Inflammatory macrophage treated with lipopolysaccharide for 4 hours (primary cell): ENCODE measurements around the gene HBG1.
"Not testable (repeated sequence)": the region's sequence is repeated elsewhere in the genome, so short reads cannot be mapped to it uniquely, and the experiment has no call there.

Source experiments
- DNase-seq: peaks from one replicate; pipeline ENCODE4 v3.0.0-alpha.2; 2020

The HBG1 gene

GRCh38 chr11:5249807-5250396, at the start of gene HBG1:
TSS of gene HBG1 (minus strand) at chr11:5249857. CDS start at chr11:5249804, 53 bp downstream.
- DNase-seq, result not testable (repeated sequence)

- DNase-seq, result no peak
These were observed 48.8 kb upstream of the HBG1 start for GRCh38 chr11:5298451-5298850.

- no peak for DNase-seq
These were observed 48.2 kb upstream of the HBG1 start for GRCh38 chr11:5297721-5298323.

DNA sequence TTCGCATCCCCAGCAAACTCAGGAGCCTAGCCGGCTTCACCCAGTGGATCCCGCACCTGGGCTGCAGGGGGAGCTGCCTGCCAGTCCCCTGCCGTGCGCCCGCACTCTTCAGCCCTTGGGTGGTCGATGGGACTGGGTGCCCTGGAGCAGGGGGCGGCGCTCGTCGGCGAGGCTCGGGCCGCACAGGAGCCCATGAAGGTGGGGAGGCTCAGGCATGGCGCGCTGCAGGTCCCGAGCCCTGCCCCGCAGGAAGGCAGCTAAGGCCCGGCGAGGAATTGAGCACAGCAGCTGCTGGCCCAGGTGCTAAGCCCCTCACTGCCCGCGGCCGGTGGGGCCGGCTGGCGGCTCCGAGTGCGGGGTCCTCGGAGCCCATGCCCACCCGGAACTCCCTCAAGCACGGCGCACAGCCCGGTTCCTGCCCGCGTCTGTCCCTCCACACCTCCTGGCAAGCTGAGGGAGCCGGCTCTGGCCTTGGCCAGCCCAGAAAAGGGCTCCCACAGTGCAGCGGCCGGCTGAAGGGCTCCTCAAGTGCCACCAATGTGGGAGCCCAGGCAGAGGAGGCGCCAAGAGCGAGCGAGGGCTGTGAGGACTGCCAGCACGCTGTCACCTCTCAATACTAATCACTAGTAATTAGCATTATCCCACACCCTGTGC, 44.8 kb upstream of the HBG1 start:
- not testable (repeated sequence) for DNase-seq

DNA sequence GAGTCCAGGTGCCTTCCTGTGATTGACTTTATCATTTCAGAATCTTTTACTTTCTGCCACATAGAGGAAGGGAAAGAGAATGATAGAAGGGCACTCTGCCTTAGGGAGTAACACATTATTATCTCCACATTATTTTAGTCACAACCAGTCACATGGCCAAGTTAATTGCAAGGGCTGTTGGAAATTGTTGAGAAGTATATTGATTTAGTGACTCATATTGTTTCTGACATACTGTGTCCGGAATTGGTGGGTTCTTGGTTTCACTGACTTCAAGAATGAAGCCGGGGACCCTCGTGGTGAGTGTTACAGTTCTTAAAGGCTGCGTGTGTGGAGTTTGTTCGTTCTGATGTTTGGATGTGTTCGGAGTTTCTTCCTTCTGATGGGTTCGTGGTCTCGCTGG, 43.4 kb upstream of the HBG1 start:
- DNase-seq, result no peak

GRCh38 chr11:5291207-5291838, 41.7 kb upstream of the HBG1 start:
- peak; percentile 7 for DNase-seq

- DNase-seq, result no peak
These were observed 40.4 kb upstream of the HBG1 start for GRCh38 chr11:5290106-5290505.

DNA sequence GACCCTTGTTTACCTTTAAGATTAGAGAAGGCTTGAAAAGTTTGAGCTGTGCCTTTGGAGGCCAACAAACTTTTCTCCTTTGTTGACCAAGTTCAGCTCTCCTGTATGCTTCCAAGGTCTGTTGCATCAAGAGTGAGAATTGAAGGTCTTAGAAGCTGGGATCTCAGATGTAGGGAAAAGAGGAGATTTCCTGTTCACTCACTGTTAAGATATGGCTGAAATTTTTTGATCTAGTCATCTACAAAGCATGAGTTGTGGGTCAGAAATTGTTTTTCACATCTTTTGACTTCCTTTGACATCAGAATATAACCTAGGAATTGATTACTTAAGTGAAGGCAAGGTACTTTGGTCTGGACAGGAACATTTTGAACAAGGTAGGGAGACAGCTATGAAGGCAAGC, 40.0 kb upstream of the HBG1 start:
- DNase-seq, result no peak

GRCh38 chr11:5288906-5289550, 39.4 kb upstream of the HBG1 start:
- no peak for DNase-seq

GRCh38 chr11:5288108-5288905, 38.6 kb upstream of the HBG1 start:
- no peak for DNase-seq

- DNase-seq, result no peak
These were observed 37.2 kb upstream of the HBG1 start for GRCh38 chr11:5286901-5287300.

DNA sequence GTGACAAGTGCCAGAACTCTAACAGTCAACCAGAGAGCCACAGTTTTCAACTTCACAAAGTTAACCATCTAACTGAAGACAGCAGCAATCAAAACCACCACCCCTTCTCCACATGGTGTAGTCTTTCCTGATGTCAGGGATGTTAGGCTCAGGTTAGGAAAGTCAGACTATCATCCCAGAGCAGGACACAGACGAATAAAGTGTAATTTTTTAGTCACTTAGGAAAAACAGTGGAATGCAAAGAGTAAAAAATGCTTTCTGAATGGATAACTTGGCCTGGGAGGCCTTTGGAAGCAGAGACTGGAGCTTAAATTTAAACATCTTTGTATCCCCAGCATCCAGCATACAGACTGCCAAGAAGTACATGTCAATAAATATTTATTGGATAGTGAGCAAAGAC, 36.7 kb upstream of the HBG1 start:
- DNase-seq, result no peak

- DNase-seq, result no peak
These were observed 36.2 kb upstream of the HBG1 start for GRCh38 chr11:5285703-5286340.

- no peak for DNase-seq
These were observed 35.0 kb upstream of the HBG1 start for GRCh38 chr11:5284637-5285036.

GRCh38 chr11:5283882-5284281, 34.2 kb upstream of the HBG1 start:
- no peak for DNase-seq

GRCh38 chr11:5283086-5283485, 33.4 kb upstream of the HBG1 start:
- no peak for DNase-seq

DNA sequence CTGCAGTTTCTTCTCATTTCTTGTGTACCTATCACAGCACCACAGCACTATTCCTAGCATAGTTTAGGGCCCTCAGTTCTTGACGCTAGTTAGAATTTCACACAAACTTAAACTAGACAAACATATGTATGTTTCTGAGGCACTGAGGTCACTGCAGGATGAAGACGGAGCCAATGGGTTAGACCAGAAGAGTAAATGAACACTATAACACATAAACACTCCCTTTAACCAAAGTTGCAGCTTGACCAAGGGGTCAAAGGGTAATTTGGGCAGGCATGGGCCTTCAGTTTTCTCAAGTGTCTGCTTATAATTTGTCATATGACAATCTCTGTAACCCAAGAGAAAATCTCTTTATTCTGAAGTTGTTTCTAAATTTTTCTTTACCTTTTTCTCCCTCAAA, 33.0 kb upstream of the HBG1 start:
- no peak for DNase-seq

DNA sequence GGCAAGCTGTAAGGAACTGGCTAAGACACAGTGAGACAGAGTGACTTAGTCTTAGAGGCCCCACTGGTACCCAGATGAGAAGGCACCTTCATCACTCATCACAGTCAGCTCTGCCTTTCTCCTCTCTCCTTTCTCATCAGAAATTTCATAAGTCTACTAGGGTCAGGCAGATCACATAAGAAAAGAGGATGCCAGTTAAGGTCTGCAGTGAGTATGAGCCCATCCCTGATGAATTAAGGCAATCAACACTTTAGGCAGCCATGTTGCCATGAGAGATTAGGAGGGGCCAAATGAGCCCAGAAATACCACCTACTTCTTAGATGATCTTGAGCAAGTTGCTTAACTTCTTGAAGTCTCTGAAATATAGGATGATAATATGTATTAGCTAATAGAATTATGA, 31.9 kb upstream of the HBG1 start:
- no peak for DNase-seq

DNA sequence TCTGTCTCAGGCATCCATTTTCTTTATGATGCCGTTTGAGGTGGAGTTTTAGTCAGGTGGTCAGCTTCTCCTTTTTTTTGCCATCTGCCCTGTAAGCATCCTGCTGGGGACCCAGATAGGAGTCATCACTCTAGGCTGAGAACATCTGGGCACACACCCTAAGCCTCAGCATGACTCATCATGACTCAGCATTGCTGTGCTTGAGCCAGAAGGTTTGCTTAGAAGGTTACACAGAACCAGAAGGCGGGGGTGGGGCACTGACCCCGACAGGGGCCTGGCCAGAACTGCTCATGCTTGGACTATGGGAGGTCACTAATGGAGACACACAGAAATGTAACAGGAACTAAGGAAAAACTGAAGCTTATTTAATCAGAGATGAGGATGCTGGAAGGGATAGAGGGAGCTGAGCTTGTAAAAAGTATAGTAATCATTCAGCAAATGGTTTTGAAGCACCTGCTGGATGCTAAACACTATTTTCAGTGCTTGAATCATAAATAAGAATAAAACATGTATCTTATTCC, 31.0 kb upstream of the HBG1 start:
- peak; percentile 86 for DNase-seq

- DNase-seq, result no peak
These were observed 29.9 kb upstream of the HBG1 start for GRCh38 chr11:5279471-5280090.

DNA sequence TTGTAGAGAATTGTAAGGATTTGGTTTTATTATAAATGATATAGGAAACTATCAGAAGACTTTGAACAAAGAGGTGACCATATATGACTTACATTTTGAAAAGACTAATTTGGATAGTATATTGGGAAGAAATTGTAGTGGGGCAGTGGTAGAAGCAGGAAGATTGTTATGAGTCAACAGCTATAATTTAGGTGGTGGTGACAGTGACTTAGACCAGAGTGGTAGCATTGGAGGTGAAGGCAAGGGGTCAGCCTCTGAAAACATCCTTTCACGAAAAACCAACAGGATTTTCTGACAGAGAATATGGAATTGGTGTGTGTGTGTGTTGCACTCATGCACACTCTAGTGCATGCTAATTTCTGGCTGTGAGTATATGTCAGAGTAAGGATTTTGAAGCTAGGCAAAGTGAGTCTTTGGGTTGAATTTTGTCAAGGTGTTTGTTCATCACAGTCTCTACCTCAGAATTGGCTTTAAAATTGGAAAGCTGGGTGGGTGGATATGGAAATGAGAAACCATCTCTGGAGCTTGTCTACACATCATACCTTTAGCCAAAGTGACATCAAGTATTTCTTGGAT, 28.2 kb upstream of the HBG1 start:
- no peak for DNase-seq
